ENCODE measurements around the gene TBX5.

TBX5 gene

DNA sequence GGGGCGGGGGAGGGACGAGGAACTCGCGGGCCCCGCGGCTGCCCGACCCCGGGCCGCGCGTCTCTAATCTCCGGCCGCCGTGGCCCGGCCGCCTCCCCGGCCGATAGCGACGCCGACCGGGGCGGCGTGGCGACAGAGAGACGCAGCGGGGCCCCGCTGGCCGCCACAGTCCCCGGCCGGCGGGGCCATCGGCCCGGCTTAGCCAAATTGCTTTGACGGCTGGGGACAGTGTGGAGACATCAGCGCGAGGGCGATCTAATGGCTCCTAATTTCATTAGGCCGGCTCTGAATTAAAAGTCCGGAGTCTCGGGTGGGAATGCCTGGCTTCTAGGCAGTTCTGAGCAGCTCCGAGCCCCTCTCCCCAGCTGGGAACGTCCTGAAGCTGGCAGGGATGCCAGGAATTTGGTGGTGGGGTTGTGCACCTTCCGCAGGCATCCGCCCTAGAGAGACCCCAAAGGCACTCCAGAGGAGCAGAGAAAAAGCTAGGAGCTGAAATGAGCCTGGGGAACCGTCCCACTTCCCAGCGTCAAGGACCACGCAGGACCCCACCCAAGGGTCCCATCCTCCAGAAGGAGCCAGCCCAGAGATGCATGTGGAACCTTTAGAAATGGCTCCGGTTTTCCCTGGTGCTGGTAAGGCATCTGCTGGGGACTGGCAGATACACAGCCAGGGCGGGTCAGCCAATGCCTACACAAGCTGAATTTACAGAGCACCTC lies 9.6 kb downstream of the TBX5 start:
- Histone ChIP-seq H3K27me3 (replicated peaks) (peaks cover 61% of the 10 kb centered on the region), H3K4me3 (ENCODE audit: low read depth, low read length) (no peak overlapping the region), H3K27ac (no peak overlapping the region), H3K36me3 (replicated peaks) (no peaks in the 10 kb centered on the region)
- TF ChIP-seq, protein P1, sequence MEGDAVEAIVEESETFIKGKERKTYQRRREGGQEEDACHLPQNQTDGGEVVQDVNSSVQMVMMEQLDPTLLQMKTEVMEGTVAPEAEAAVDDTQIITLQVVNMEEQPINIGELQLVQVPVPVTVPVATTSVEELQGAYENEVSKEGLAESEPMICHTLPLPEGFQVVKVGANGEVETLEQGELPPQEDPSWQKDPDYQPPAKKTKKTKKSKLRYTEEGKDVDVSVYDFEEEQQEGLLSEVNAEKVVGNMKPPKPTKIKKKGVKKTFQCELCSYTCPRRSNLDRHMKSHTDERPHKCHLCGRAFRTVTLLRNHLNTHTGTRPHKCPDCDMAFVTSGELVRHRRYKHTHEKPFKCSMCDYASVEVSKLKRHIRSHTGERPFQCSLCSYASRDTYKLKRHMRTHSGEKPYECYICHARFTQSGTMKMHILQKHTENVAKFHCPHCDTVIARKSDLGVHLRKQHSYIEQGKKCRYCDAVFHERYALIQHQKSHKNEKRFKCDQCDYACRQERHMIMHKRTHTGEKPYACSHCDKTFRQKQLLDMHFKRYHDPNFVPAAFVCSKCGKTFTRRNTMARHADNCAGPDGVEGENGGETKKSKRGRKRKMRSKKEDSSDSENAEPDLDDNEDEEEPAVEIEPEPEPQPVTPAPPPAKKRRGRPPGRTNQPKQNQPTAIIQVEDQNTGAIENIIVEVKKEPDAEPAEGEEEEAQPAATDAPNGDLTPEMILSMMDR (IDR thresholded peaks at IDR 0.05; ENCODE audit: low read depth, low read length, missing control alignments): no peak
- in situ Hi-C loops (cut with HindIII; ENCODE audit: low pct_ligation_motif_present, low sequenced_read_pairs): no loop called here
- no peak for DNase-seq

DNA sequence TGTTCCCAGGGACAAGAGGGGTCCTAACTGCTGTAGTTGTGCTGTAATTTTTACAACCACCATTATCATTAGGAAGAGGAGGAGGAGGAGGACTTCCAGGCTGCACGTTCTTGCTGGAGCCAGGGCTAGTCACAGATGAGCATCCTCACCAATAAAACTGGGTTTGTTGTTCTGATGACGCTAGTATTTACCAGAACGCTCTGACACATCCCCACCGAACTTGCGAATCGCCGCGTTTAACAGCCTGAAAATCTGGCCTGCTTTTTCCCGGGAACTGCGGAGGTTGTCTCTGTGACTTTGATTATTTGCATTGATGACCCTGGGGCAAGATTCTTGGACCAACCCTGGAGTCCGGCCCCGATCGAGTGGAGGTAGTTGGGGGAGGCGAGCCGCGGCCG lies 10.2 kb downstream of the TBX5 start:
- Histone ChIP-seq H3K27me3 (replicated peaks) (peaks cover 59% of the 10 kb centered on the region), H3K4me3 (ENCODE audit: low read depth, low read length) (no peak overlapping the region), H3K27ac (no peak overlapping the region), H3K36me3 (replicated peaks) (no peaks in the 10 kb centered on the region)
- TF ChIP-seq, protein P1 (IDR thresholded peaks at IDR 0.05; ENCODE audit: low read depth, low read length, missing control alignments): no peak
- in situ Hi-C loops (cut with HindIII; ENCODE audit: low pct_ligation_motif_present, low sequenced_read_pairs): no loop called here
- no peak for DNase-seq

DNA sequence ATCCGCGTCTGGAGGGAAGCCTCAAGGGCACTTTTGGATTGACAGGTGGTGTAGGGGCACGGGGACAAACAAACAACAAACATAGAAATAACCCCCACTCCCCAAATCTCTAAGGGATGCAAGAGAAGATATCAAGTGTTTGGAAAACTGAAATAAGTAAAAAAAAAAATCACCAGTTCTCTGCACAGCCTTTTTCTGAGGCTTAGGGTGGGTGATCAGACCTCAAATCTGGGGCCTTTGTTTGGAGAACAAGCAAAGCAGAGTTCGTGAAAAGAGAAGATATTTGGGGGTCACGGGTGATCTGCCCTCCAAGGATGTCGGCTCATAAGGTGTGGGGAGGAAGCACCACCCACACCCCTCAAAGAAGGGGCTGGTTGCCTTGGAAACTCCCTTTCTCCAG lies 10.7 kb downstream of the TBX5 start:
- TF ChIP-seq, protein P1 (IDR thresholded peaks at IDR 0.05; ENCODE audit: low read depth, low read length, missing control alignments): no peak
- peaks cover 55% of the 10 kb centered on the region for H3K27me3 ChIP-seq (replicated peaks)
- in situ Hi-C loops (cut with HindIII; ENCODE audit: low pct_ligation_motif_present, low sequenced_read_pairs): no loop called here
- H3K4me3 ChIP-seq (ENCODE audit: low read depth, low read length): no peak overlapping the region
- DNase-seq: no peak
- no peak overlapping the region for H3K27ac ChIP-seq
- H3K36me3 ChIP-seq (replicated peaks): no peaks in the 10 kb centered on the region

DNA sequence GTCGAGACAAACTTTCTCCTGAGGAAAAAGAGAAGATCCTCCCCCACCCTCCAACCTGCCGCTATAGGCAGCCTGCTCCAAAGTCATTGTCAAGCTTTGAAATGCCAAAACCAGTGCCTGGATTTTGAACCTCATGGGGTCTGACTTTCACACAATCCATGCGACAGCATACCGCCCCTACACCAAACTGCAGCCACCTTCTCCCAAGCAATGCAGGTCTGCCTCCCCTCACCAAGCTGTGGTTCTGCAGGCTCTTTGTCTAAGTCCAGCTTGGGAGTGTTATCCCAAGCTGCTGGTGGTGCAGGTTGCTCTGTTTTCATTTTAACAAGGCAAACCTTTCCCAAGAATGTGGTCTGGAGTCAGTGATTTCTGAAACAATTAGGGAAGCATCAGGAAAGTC lies 12.4 kb downstream of the TBX5 start:
- no peak for DNase-seq
- Histone ChIP-seq H3K27ac (no peak overlapping the region), H3K36me3 (replicated peaks) (no peaks in the 10 kb centered on the region), H3K27me3 (replicated peaks) (peaks cover 40% of the 10 kb centered on the region), H3K4me3 (ENCODE audit: low read depth, low read length) (no peak overlapping the region)
- TF ChIP-seq, protein P1 (IDR thresholded peaks at IDR 0.05; ENCODE audit: low read depth, low read length, missing control alignments): no peak
- in situ Hi-C loops (cut with HindIII; ENCODE audit: low pct_ligation_motif_present, low sequenced_read_pairs): no loop called here

DNA sequence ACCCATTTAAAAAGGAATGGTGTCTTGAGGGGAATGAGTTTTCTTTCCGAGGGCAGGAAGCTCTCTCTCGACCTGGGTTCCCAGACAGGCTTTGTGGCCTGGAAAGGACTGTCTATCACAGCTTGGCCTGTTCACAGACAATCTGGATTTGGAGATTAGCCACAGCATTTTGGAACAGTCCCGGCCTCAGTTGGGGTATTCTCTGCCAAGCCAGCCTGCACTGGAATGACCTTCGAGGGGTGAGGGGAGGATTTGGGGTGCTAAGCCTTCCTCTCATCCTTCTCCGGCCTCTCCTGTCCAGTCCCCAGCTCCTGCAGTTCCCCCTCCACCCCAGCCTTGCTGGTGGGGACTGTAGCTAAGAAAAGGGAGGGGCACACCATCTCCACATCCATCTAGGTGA lies 13.0 kb downstream of the TBX5 start:
- in situ Hi-C loops (cut with HindIII; ENCODE audit: low pct_ligation_motif_present, low sequenced_read_pairs): no loop called here
- no peaks in the 10 kb centered on the region for H3K36me3 ChIP-seq (replicated peaks)
- H3K4me3 ChIP-seq (ENCODE audit: low read depth, low read length): no peak overlapping the region
- TF ChIP-seq, protein P1 (IDR thresholded peaks at IDR 0.05; ENCODE audit: low read depth, low read length, missing control alignments): no peak
- no peak overlapping the region for H3K27ac ChIP-seq
- no peak for DNase-seq
- H3K27me3 ChIP-seq (replicated peaks): peaks cover 34% of the 10 kb centered on the region

DNA sequence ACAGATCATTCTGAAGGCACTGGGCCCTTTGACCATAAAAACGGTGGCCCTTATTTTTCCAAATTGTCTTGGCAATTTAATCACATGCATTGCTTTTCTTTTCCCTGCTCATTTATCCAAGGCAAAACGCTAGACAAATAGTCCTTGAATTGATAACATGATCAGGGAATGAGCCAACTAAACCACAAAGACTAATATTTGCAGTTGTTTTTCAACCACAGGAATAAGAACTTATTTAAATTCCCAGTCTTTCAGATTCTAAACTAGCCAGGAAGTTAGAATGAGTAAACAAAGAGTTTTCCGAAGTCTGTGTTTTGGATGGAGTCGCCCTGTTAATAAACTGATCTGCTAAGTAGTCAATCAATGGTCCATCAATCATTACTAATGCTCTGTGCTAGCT lies 14.9 kb downstream of the TBX5 start:
- TF ChIP-seq, protein P1 (IDR thresholded peaks at IDR 0.05; ENCODE audit: low read depth, low read length, missing control alignments): no peak
- H3K27me3 ChIP-seq (replicated peaks): peaks cover 15% of the 10 kb centered on the region
- H3K27ac ChIP-seq: no peak overlapping the region
- no peaks in the 10 kb centered on the region for H3K36me3 ChIP-seq (replicated peaks)
- H3K4me3 ChIP-seq (ENCODE audit: low read depth, low read length): no peak overlapping the region
- in situ Hi-C loops (cut with HindIII; ENCODE audit: low pct_ligation_motif_present, low sequenced_read_pairs): no loop called here
- no peak for DNase-seq

Data from brain microvascular endothelial cell (primary cell).